Prostate gland (tissue), 2 donors: ENCODE measurements around the gene C6orf136.

ENCODE experiments used
- POLR2A ChIP-seq: fragments of 450-650 bp; IDR thresholded peaks from one replicate; pipeline ENCODE4 v1.6.1; 2016; ENCODE audit warnings: antibody characterized with exemption, mild to moderate bottlenecking
- TF ChIP-seq, protein P1 (sequence below), 4 experiments: fragments of 200-600 bp in 2 of 4; fragments of 450-650 bp in 2 of 4; sonication (generic) in 2 of 4; IDR thresholded peaks; 1 replicate in 3 of 4; 2 replicates in 1 of 4; pipeline ENCODE4 v1.5.1; 2016 to 2019; ENCODE audit warnings: antibody characterized with exemption in 4 of 4, mild to moderate bottlenecking in 2 of 4, moderate library complexity in 2 of 4

DNA sequence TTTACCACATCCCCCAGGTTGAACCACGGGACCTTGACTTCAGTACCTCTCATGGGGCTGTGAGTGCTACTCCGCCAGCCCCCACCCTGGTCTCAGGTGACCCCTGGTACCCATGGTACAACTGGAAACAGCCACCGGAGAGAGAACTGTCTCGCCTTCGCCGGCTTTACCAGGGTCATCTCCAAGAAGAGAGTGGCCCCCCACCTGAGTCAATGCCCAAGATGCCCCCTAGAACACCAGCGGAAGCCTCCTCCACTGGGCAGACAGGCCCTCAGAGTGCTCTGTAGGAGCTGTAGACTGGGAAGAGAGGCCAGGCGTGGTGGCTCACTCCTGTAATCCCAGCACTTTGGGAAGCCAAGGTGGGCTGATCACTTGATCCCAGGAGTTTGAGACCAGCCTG, 21.4 kb upstream of the C6orf136 start:
- no peak for TF ChIP-seq POLR2A
- TF ChIP-seq, protein P1, sequence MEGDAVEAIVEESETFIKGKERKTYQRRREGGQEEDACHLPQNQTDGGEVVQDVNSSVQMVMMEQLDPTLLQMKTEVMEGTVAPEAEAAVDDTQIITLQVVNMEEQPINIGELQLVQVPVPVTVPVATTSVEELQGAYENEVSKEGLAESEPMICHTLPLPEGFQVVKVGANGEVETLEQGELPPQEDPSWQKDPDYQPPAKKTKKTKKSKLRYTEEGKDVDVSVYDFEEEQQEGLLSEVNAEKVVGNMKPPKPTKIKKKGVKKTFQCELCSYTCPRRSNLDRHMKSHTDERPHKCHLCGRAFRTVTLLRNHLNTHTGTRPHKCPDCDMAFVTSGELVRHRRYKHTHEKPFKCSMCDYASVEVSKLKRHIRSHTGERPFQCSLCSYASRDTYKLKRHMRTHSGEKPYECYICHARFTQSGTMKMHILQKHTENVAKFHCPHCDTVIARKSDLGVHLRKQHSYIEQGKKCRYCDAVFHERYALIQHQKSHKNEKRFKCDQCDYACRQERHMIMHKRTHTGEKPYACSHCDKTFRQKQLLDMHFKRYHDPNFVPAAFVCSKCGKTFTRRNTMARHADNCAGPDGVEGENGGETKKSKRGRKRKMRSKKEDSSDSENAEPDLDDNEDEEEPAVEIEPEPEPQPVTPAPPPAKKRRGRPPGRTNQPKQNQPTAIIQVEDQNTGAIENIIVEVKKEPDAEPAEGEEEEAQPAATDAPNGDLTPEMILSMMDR (IDR thresholded peaks at IDR 0.05), result no peak
